BLaER1 (cell line): ENCODE data around the gene PLLP.
A peak's percentile ranks its signal among the peaks of the same experiment; 100 is the strongest.

ENCODE experiments used
- H3K27ac ChIP-seq: shearing (Covaris generic); formaldehyde crosslinking; 2 replicates; pipeline ENCODE4 v1.8.1; 2022
- H3K27me3 ChIP-seq: shearing (Covaris generic); formaldehyde crosslinking; 2 replicates; pipeline ENCODE4 v1.8.1; 2022
- H3K36me3 ChIP-seq: shearing (Covaris generic); formaldehyde crosslinking; 2 replicates; pipeline ENCODE4 v1.8.1; 2022
- H3K4me1 ChIP-seq: shearing (Covaris generic); formaldehyde crosslinking; 2 replicates; pipeline ENCODE4 v1.8.1; 2022
- H3K4me2 ChIP-seq: shearing (Covaris generic); formaldehyde crosslinking; 2 replicates; pipeline ENCODE4 v1.8.1; 2022
- H3K4me3 ChIP-seq: shearing (Covaris generic); formaldehyde crosslinking; 2 replicates; pipeline ENCODE4 v1.8.1; 2022
- H3K9ac ChIP-seq: shearing (Covaris generic); formaldehyde crosslinking; 2 replicates; pipeline ENCODE4 v1.8.1; 2022
- H3K9me3 ChIP-seq: shearing (Covaris generic); formaldehyde crosslinking; 2 replicates; pipeline ENCODE4 v1.8.1; 2022
- H4K20me1 ChIP-seq: shearing (Covaris generic); formaldehyde crosslinking; 2 replicates; pipeline ENCODE4 v1.8.1; 2022
- Cebpa-rat ChIP-seq: shearing (Covaris generic); IDR thresholded peaks from 2 replicates; pipeline ENCODE4 v1.8.1; 2022

PLLP gene

GRCh38 chr16:57256601-57257395, 27.7 kb downstream of the PLLP start:
- Histone ChIP-seq H3K9ac (no peak overlapping the region), H3K4me3 (no peak overlapping the region), H3K4me2 (no peak overlapping the region), H3K36me3 (peaks cover 20% of the 10 kb centered on the region), H3K27me3 (no peaks in the 10 kb centered on the region), H3K9me3 (peaks cover 10% of the 10 kb centered on the region), H3K27ac (no peak overlapping the region), H3K4me1 (peaks cover 19% of the 10 kb centered on the region), H4K20me1 (no peaks in the 10 kb centered on the region)
- TF ChIP-seq Cebpa-rat, result no peak

- H3K36me3 ChIP-seq, result peaks cover 29% of the 10 kb centered on the region
- peaks cover 19% of the 10 kb centered on the region for H3K4me1 ChIP-seq
- peaks cover 16% of the 10 kb centered on the region for H3K9me3 ChIP-seq
- H3K27me3 ChIP-seq, result no peaks in the 10 kb centered on the region
- no peak for TF ChIP-seq Cebpa-rat
- no peak overlapping the region for H3K4me2 ChIP-seq
- no peak overlapping the region for H3K27ac ChIP-seq
- H4K20me1 ChIP-seq, result no peaks in the 10 kb centered on the region
- H3K9ac ChIP-seq, result no peak overlapping the region
- no peak overlapping the region for H3K4me3 ChIP-seq
These were observed 28.6 kb downstream of the PLLP start for GRCh38 chr16:57255686-57256415.

- Histone ChIP-seq H3K9me3 (peaks cover 16% of the 10 kb centered on the region), H4K20me1 (no peaks in the 10 kb centered on the region), H3K4me1 (no peaks in the 10 kb centered on the region), H3K4me2 (no peak overlapping the region), H3K4me3 (no peak overlapping the region), H3K27me3 (no peaks in the 10 kb centered on the region), H3K9ac (no peak overlapping the region), H3K27ac (no peak overlapping the region), H3K36me3 (peaks cover 51% of the 10 kb centered on the region)
- TF ChIP-seq Cebpa-rat, result no peak; the same call in 1 of the 2 replicates
These were observed 31.0 kb downstream of the PLLP start for GRCh38 chr16:57253466-57253865.

- no peak for TF ChIP-seq Cebpa-rat
- H3K4me2 ChIP-seq, result no peak overlapping the region
- no peak overlapping the region for H3K9ac ChIP-seq
- H3K4me3 ChIP-seq, result no peak overlapping the region
- peaks cover 16% of the 10 kb centered on the region for H3K9me3 ChIP-seq
- no peaks in the 10 kb centered on the region for H3K27me3 ChIP-seq
- H3K4me1 ChIP-seq, result no peaks in the 10 kb centered on the region
- no peaks in the 10 kb centered on the region for H4K20me1 ChIP-seq
- H3K27ac ChIP-seq, result no peak overlapping the region
- H3K36me3 ChIP-seq, result peaks cover 51% of the 10 kb centered on the region
These were observed 32.2 kb downstream of the PLLP start for GRCh38 chr16:57252148-57252721.

GRCh38 chr16:57251352-57251751, 33.1 kb downstream of the PLLP start:
- no peaks in the 10 kb centered on the region for H3K27me3 ChIP-seq
- peaks cover 16% of the 10 kb centered on the region for H3K9me3 ChIP-seq
- no peak overlapping the region for H3K4me3 ChIP-seq
- 0 out of 2 replicates have a peak, but pooled peaks cover under 1% of the 10 kb centered on the region for H3K4me1 ChIP-seq
- H3K4me2 ChIP-seq, result no peak overlapping the region
- no peak overlapping the region for H3K9ac ChIP-seq
- TF ChIP-seq Cebpa-rat, result no peak
- no peaks in the 10 kb centered on the region for H4K20me1 ChIP-seq
- H3K27ac ChIP-seq, result no peak overlapping the region
- peaks cover 51% of the 10 kb centered on the region for H3K36me3 ChIP-seq

GRCh38 chr16:57245472-57246113, 38.9 kb downstream of the PLLP start:
- Histone ChIP-seq H3K27ac (peak overlapping the region; percentile 56), H3K4me3 (peak overlapping the region; percentile 85)
- TF ChIP-seq Cebpa-rat, result no peak

GRCh38 chr16:57244767-57245471, 39.6 kb downstream of the PLLP start, which contains the start of gene ARL2BP:
TSS of gene ARL2BP (plus strand) at chr16:57245259. CDS start at chr16:57245368, 109 bp downstream.
- Histone ChIP-seq H3K9ac (peak within 1 kb of the TSS; percentile 80), H3K4me3 (peak within 1 kb of the TSS; percentile 85), H3K9me3 (no peaks in the 10 kb centered on the region), H3K27me3 (no peaks in the 10 kb centered on the region), H3K27ac (peak within 1 kb of the TSS; percentile 56), H4K20me1 (no peaks in the 10 kb centered on the region), H3K4me1 (peaks cover 17% of the 10 kb centered on the region), H3K4me2 (peak within 1 kb of the TSS; percentile 90), H3K36me3 (peaks cover 21% of the 10 kb centered on the region)
- no peak for TF ChIP-seq Cebpa-rat

More at GRCh38 chr16:57245472-57246113, 38.9 kb downstream of the PLLP start:
- Histone ChIP-seq H3K36me3 (peaks cover 20% of the 10 kb centered on the region), H3K4me1 (peaks cover 17% of the 10 kb centered on the region), H3K9me3 (no peaks in the 10 kb centered on the region), H3K27me3 (no peaks in the 10 kb centered on the region), H4K20me1 (no peaks in the 10 kb centered on the region), H3K4me2 (peak overlapping the region; percentile 90), H3K9ac (peak overlapping the region; percentile 80)

GRCh38 chr16:57244463-57244766, 40.1 kb downstream of the PLLP start:
- H3K4me3 ChIP-seq, result peak overlapping the region; percentile 85
- no peaks in the 10 kb centered on the region for H3K9me3 ChIP-seq
- peak overlapping the region; percentile 58; the same call in 1 of the 2 replicates for H3K9ac ChIP-seq
- H3K27ac ChIP-seq, result no peak overlapping the region
- H3K27me3 ChIP-seq, result no peaks in the 10 kb centered on the region
- H3K4me2 ChIP-seq, result peak overlapping the region; percentile 90
- H4K20me1 ChIP-seq, result no peaks in the 10 kb centered on the region
- H3K36me3 ChIP-seq, result peaks cover 19% of the 10 kb centered on the region
- TF ChIP-seq Cebpa-rat, result no peak
- H3K4me1 ChIP-seq, result peaks cover 17% of the 10 kb centered on the region

- Histone ChIP-seq H3K27ac (no peak overlapping the region), H3K9ac (no peak overlapping the region), H4K20me1 (no peaks in the 10 kb centered on the region), H3K4me2 (no peak overlapping the region), H3K36me3 (peaks cover 25% of the 10 kb centered on the region), H3K4me1 (peaks cover 17% of the 10 kb centered on the region), H3K9me3 (no peaks in the 10 kb centered on the region), H3K4me3 (no peak overlapping the region), H3K27me3 (no peaks in the 10 kb centered on the region)
- no peak for TF ChIP-seq Cebpa-rat
These were observed 41.8 kb downstream of the PLLP start for GRCh38 chr16:57242650-57243049.
